Colon (tissue), 2 donors: ENCODE measurements around the gene NFIC.
"Not testable (repeated sequence)": the region's sequence is repeated elsewhere in the genome, so short reads cannot be mapped to it uniquely, and the experiment has no call there.

Experiments used
- FAIRE-seq: peaks from 2 replicates; lab custom pipeline; 2012; peaks lifted over from hg19 to GRCh38; lab: Jason Lieb, UNC
- donor health status: control.
- donor health status: control.

The NFIC gene

GRCh38 chr19:3365836-3366752 lies at the start of gene NFIC:
NFIC (plus strand) TSS chr19:3366583; CDS start chr19:3366637, 54 bp downstream.
- FAIRE-seq, result no peak

- FAIRE-seq, result no peak
These were observed 49.6 kb upstream of the NFIC start for GRCh38 chr19:3316659-3317207.

GRCh38 chr19:3319643-3320353 lies 46.6 kb upstream of the NFIC start:
- FAIRE-seq, result no peak

DNA sequence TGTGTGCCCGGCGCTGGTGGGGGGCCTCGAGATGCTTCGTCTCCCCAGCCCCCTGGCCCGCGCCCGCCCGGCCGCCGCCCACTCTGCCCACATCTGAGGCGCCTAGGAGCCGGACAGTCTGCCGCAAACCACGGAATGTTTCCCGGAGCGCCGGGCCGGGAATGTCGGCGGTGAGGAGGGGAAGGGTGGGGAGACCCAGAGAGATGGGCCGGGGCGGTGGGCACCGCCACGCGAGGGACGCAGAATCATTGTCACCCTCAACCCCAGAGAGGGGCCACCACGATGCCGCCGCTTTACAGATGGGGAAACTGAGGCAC lies 46.1 kb upstream of the NFIC start:
- FAIRE-seq, result no peak

DNA sequence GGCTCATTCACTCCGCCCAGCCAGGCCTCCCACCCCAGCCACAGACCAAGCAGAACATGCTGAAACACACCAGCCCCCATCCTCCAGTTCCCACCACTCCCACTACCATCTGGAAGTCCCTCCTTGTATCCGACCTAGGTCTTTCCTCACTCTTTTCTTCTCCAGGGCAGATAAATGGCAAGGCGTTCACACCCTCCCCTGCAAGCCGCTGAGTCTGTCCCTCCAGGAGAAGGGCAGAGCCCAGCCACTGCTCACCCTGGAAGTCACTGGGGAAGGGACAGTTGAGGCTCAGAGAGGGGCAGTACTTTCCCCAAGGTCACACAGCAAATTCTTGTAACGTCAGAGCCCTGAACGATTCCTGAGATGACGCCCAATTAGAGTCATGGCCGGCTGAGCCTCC lies 45.5 kb upstream of the NFIC start:
- FAIRE-seq, result no peak

GRCh38 chr19:3321696-3322095 lies 44.7 kb upstream of the NFIC start:
- FAIRE-seq, result no peak

- FAIRE-seq, result no peak
These were observed 44.0 kb upstream of the NFIC start for GRCh38 chr19:3322199-3322978.

DNA sequence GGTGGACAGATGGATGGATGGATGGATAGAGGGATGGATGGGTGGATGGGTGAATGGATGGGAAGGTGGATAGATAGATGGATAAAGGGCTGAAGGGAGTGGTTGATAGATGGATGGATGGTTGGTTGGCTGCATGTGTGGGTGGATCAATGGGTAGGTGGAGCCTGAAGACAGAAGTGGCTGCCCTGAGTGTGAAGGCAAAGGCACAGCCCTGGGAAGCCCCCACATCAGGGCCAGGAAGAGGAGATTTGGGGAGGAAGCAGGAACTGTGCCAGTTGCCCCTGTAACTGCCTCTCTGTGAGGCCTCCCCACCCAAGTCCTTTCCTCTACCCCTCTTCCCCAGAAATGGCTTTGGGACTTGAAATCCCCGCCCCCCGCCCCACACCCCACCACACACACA lies 43.4 kb upstream of the NFIC start:
- no peak for FAIRE-seq

DNA sequence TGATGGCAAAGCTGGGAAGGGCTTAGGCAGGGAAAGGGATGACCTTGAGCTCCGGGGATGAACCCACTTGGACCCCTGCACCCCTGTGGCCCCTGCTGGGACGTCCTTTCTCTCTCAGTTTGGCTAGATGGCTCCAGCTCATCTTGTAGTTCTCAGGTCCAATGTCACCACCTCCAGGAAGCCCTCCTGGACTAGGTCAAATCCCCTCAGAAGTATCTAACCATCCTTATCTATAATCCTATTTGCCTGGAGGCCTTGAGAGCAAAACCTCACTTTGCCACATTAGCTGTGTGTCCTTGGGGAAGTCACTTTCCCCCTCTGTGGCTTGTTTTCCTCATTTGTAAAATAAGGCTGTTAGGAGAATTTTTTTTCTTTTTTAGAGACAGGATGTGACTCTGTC lies 42.7 kb upstream of the NFIC start:
- no peak for FAIRE-seq

- FAIRE-seq, result no peak
These were observed 42.0 kb upstream of the NFIC start for GRCh38 chr19:3324405-3324856.

GRCh38 chr19:3325451-3325850 lies 40.9 kb upstream of the NFIC start:
- FAIRE-seq, result no peak

GRCh38 chr19:3328743-3329142 lies 37.6 kb upstream of the NFIC start:
- no peak for FAIRE-seq

DNA sequence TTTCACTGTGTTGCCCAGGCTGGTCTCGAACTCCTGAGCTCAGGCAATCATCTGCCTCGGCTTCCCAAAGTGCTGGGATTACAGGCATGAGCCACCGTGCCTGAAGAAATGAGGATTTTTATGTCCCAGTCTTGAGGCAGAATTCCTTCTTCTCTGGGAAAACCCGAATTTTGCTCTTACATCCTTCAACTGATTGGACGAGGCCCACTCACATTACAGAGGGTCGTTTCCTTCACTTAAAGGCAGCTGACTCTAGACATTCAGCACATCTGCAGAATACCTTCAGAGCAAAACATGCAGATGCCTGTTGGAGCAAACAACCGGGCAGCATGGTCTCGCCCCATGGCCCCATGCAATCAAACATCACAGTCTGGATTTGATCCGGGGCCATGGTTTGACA lies 36.3 kb upstream of the NFIC start:
- no peak for FAIRE-seq

DNA sequence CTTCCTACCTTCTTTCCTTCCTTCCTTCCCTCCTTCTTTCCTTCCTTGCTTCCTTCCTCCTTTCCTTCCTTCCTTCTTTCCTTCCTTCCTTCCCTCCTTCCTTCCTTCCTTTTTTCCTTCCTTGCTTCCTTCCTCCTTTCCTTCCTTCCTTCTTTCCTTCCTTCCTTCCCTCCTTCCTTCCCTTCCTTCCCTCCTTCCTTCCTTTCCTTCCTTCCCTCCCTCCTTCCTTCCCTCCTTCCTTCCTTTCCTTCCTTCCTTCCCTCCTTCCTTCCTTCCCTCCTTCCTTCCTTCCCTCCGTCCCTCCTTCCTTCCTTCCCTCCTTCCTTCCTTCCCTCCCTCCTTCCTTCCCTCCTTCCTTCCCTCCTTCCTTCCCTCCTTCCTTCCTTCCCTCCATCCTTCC lies 34.2 kb upstream of the NFIC start:
- FAIRE-seq, result not testable (repeated sequence)

GRCh38 chr19:3333020-3333583 lies 33.3 kb upstream of the NFIC start:
- FAIRE-seq, result no peak

GRCh38 chr19:3333662-3334061 lies 32.7 kb upstream of the NFIC start:
- no peak for FAIRE-seq

DNA sequence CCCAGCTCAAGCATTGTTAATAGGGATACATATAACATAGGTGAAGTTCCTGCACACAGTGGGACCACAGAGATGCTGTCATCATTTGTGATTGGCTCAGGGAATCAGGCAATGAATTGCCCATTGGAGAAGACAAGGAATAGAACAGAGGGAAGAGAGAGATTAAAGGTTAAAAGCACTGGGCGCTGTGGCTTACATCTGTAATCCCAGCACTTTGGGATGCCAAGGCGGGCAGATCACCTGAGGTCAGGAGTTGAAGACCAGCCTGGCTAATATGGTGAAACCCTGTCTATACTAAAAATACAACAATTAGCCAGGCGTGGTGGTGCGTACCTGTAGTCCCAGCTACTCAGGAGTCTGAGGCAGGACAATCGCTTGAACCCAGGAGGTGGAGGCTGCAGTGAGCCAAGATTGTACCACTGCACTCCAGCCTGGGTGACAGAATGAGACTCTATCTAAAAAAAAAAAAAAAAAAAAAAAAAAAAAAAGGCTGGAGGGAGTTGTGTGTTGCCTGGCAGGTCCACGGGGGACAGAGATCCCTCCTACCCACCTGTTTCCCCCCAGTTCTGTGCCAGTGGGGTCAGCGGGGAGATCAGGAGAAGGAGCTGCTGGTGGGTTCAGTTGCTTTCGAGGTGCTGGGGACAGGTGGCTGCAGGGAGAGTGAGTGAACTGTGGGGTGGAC lies 31.5 kb upstream of the NFIC start:
- FAIRE-seq, result not testable (repeated sequence)

DNA sequence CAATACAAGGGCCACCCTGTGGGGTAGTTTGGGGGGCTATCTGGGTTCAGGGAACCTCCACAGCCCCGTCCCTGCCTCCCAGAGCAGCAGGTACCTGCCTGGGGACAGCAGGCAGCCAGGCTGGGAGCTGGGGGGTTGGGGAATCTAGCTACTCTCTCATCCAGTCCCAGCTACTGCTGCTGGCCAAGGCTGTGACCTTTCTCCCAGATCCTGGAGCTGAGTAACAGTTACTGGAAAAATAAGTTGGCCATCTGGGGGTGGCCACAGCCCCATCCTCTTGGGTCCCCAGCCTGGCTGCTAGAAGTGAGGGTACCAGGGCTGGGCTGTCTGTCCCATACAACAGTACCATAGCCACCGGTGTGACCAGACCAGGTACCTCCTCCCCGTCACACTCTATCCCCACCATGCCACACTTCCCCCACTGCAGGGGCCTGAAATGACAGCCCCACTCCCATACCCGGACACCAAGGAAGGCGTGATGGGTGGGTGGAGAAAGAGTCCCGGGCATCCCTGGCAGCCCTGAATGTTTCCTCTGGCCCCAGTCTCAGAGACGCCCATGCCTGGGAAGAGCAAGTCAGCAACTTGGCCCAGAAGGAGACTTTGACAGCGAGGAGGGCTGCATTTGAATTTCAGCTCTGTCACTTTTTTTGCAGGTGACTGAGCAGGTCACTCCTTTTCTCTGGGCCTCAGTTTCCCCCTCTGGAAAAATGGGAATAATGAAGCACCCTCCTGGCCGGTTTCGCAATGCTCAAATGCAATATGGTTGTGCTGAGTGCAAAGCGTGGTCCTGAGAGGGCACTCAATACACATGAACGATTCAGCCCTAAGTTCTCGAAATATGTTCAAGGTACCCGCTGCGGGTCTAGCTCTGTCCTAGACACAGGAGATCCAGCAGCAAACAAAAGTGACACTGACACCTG lies 30.7 kb upstream of the NFIC start:
- FAIRE-seq, result no peak

- no peak for FAIRE-seq
These were observed 30.1 kb upstream of the NFIC start for GRCh38 chr19:3336351-3336679.

DNA sequence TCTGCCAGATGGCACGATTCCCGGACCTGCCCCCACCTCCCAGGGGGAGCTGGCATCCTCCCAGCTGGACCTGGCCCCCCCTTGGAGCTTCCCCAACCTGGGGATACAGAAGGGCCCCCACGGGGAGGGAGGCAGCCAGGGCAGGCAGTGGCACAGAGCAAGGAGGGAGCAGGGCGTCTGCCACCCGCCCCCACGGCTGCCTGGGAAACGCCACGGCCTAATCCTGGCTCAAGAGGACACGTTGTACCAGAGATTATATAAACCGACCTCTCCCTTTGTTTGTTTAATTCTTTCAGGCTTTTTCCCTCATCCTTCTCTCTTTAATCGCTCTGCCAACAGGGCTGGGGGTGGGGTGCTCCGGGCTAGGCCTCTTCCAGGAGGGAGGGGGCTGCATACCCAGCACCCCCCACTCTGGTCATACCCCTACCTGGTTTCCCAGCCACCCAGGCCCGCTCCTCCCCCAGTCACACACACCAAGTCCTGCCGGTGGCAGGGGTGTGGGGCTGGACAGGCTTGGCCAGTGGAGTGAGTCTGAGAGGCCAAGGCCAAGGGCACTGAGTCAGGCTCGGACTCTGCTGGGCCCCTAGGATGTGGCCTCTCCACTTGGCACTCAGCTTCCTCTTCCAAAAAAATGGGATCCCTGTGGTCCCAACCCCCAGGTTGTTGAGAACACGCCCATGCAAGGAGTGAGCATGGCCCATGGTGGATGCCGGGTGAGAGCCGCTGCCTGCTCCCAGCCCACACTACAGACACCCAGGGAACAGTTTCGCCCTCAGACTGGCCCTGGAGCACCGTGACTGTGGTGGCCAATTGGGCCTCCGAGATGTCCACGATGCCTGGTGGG lies 29.5 kb upstream of the NFIC start:
- FAIRE-seq, result no peak
